ENCODE results near the gene ZNF79.
A peak's percentile ranks its signal among the peaks of the same experiment; 100 is the strongest.

The ZNF79 gene

DNA sequence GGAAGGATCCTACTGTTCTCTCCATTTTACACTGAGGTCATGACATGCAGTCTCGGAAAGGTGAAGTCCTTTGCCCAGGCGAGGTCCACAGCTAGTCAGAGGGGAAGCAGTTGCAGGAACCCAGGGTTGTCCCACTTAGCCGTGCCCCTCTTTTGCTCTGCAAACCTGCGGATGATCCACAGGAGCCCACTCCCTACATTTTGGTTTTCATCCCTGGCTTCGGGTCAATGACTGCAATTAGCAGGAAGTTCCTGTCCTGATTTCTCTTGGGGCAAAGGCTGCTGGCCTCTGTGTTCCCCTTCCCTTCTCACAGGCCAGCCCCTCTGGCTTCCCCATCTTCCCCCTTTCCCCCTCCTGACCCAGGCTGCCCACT, 25.9 kb upstream of the ZNF79 start:
- no peak for DNase-seq (ENCODE audit: low read depth)

DNA sequence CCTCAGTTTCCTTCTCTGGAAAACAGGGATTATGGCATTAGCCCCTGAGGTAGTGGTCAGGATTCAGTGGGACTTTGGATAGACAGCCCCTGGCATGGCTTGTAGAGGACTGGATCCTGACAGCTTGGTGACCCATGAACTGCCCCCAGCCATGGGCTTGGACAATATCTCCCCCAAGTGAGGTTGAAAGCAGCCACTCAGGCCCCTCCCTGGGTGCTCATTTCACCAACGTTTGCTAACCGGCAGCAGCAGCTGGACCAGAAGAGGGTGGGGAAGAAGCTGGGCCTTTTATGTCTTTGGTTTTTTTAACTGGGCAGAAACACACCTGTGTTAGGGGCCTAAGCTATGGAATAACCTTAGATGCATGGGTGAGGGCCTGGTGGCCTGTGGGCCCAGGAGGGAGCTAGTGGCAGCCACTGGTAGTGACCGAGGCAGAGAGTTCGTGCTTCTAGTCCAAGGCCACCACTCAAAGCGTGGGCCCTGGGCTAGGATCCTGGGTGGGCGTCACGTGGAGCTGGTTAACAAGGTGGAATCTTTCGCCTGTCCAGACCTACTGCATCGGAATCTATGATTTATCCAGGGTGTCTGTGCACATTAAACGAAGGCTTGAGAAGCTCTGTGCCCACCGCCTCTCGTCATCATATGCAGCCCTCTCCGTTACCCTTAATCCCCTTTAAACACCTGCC, 25.3 kb upstream of the ZNF79 start:
- no peak for DNase-seq (ENCODE audit: low read depth)

DNA sequence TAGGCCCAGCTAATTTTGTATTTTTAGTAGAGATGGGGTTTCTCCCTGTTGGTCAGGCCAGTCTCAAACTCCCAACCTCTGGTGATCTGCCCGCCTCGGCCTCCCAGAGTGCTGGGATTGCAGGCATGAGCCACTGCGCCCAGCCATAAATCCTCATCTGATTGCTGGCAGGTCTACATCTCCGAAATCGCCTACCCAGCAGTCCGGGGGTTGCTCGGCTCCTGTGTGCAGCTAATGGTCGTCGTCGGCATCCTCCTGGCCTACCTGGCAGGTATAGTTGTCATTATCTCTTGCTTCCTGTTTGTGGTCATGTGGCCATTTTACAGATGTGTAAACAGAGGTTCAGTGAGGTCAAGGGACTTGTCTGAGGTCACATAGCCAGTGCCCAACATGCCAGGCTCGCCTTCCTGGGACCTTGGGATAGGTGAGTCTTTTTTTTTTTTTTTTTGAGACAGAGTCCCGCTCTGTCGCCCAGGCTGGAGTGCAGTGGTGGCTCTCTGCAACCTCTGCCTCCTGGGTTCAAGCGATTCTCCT, 24.4 kb upstream of the ZNF79 start:
- DNase-seq (ENCODE audit: low read depth), result no peak

DNA sequence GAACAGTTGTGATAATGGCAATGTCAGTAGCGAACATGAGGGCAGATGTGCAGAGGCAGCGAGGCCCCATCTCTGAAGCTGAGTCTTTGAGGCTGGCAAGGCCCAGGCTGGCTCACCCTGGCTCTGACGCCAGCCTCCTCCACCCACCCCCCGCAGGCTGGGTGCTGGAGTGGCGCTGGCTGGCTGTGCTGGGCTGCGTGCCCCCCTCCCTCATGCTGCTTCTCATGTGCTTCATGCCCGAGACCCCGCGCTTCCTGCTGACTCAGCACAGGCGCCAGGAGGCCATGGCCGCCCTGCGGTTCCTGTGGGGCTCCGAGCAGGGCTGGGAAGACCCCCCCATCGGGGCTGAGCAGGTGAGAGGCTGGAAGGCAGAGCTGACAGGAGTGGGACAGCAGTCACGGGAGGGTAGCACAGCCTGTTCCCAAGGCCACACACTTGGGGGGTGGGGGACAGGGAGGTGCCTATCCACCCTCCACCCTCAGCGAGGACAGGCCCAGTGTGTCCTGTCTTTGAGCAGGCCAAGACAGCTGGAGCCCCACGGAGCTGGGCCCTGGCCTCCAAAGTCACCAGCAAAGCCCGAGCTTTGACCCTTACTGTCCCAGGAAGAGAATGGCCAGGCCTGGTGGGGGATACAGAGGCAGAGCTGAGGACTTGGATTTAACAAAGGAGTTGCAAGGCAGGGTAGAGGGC, 21.6 kb upstream of the ZNF79 start:
- no peak for DNase-seq (ENCODE audit: low read depth)

DNA sequence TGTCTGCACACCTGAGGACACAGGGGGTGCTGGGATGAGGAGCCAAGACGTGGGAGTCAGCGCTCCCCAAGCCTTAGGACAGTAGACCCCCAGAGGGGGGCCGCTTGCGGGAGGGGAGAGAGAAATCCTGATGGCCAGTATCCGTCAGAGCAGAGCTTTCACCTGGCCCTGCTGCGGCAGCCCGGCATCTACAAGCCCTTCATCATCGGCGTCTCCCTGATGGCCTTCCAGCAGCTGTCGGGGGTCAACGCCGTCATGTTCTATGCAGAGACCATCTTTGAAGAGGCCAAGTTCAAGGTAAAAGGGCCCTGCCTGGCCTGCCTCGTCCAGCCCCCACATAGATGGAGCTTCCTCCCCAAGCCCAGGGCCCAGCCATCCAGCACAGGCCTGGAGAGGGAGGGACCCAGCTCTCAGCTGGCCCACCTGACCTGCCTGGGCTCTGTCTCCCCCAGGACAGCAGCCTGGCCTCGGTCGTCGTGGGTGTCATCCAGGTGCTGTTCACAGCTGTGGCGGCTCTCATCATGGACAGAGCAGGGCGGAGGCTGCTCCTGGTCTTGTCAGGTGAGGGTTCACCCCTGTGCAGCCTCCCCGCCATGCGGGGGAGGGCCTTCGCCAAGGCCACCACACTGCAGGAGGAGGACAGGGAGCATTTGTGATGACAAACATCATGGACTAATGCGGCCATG, 20.5 kb upstream of the ZNF79 start:
- DNase-seq (ENCODE audit: low read depth), result no peak

DNA sequence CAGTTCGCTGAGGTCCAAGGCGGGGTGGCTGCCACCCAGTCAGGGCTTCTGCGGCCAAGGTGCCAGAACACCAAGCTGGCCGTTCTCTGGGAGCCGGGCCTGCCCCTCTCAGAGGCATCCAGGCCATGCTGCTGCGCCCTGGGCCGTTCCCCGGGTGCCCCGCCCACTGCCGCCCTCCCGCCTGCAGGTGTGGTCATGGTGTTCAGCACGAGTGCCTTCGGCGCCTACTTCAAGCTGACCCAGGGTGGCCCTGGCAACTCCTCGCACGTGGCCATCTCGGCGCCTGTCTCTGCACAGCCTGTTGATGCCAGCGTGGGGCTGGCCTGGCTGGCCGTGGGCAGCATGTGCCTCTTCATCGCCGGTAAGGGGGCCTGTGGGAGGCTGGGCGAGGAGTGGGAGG, 19.6 kb upstream of the ZNF79 start:
- DNase-seq (ENCODE audit: low read depth), result no peak

DNA sequence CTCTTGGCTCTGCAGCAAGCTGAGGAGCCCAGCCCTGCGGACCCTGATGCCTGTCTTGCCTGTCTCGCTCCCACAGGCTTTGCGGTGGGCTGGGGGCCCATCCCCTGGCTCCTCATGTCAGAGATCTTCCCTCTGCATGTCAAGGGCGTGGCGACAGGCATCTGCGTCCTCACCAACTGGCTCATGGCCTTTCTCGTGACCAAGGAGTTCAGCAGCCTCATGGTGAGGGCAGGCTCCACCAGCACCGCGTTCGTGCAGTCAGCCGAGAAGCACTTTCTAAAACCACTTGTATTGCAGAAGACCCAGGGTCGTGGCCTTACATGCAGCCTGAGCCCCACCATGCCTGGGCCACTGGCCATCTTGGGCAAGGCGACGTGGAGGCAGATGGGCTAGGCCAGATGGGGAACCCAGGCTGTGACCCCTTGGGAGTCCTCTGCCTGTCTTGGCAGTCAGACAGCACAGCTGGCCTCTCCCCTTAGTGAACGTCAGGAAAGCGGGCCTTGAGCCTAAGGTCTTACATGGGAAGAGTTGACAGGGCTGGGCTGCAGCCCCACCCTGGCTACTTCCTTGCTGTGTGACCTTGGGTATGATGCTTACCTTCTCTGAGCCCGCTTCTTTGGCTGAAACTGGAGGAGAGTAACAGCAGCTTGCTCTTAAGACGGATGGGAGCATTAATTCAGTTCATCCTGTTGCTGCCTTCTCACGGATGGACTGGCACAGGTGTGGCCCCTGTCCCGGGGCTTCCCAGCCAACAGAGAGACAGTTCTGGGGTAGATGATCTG, 18.6 kb upstream of the ZNF79 start:
- DNase-seq (ENCODE audit: low read depth), result no peak

DNA sequence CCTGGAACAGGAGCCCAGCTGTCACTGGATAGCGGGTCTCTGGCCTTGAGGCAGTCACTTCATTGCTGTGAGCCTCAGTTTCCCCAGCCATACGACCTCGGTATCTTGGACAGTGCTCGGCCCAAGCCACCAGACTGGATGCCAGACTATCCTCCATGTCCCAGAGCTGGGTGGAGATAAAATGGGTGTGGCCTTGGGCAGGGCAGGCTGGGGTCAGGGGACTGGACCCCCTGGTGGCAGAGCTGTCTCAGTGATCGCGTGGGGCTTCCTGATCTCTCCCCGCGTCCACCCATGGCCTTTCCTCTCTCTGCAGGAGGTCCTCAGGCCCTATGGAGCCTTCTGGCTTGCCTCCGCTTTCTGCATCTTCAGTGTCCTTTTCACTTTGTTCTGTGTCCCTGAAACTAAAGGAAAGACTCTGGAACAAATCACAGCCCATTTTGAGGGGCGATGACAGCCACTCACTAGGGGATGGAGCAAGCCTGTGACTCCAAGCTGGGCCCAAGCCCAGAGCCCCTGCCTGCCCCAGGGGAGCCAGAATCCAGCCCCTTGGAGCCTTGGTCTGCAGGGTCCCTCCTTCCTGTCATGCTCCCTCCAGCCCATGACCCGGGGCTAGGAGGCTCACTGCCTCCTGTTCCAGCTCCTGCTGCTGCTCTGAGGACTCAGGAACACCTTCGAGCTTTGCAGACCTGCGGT, 17.2 kb upstream of the ZNF79 start:
- no peak for DNase-seq (ENCODE audit: low read depth)

DNA sequence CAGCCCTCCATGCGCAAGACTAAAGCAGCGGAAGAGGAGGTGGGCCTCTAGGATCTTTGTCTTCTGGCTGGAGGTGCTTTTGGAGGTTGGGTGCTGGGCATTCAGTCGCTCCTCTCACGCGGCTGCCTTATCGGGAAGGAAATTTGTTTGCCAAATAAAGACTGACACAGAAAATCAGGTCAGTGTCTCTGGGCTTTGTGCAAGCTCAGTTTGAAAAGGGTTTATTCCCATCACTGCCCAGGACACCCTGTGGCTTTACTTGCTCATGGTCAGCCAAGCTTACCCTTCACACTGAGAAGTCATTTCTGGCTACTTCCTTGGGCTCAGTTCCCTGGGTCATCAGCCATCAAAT, 16.7 kb upstream of the ZNF79 start:
- DNase-seq (ENCODE audit: low read depth), result no peak

DNA sequence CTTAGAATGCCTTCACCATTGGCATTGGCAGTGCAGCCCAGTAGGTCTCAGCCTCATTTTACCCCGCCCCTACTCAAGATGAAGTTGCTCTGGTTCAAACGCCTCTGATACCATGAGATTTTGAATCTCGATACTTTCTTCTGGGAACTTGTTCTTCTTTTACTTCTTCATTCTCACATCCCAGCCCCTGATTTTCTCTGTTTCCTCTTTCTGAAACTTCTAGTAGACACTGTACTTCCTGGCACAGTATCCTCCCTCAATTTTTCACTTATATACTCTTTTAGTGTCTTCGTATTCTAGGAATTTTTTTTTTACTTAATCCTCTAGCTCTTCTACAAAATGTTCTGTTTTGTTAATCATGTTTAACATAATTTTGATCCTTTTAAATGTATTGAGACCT, 13.1 kb upstream of the ZNF79 start:
- no peak for DNase-seq (ENCODE audit: low read depth)

DNA sequence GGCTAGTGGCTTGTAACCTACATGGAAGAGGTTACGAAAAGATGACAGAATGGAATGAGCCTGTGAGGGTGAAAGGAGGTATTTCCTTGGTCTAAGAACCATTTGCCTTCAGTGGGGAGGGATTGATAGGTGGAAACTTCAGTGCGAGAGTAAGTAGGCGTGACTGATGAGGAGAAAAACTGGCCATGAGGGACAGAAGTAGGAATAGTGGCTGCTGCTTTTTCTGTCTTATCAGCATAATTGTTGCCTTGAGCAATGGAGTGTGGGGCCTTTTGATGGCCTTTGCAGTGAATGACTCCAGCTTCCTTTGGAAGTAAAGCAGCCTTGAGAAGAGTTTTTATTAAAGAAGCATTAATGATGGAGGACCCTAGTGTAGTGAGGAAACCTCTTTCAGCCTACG, 9.0 kb upstream of the ZNF79 start:
- no peak for DNase-seq (ENCODE audit: low read depth)

DNA sequence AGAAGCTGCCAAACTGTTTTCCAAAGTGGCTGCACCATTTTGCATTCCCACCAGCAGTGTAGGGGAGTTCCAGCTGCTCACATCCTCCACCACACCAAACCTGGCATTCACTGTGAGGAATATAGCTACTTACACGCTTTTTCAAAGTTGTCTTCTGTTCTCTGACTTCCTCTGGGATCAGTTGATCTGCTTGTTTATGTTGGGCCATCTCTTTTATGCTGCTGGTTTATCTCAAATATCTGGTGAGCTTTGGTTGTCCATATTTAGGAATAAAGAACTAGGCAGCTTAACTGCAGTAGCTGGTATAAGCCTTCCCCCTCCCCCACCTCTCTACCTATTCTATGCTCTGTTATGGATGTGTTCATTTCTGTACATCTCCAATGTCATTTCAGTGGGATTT, 8.5 kb upstream of the ZNF79 start:
- DNase-seq (ENCODE audit: low read depth), result no peak

DNA sequence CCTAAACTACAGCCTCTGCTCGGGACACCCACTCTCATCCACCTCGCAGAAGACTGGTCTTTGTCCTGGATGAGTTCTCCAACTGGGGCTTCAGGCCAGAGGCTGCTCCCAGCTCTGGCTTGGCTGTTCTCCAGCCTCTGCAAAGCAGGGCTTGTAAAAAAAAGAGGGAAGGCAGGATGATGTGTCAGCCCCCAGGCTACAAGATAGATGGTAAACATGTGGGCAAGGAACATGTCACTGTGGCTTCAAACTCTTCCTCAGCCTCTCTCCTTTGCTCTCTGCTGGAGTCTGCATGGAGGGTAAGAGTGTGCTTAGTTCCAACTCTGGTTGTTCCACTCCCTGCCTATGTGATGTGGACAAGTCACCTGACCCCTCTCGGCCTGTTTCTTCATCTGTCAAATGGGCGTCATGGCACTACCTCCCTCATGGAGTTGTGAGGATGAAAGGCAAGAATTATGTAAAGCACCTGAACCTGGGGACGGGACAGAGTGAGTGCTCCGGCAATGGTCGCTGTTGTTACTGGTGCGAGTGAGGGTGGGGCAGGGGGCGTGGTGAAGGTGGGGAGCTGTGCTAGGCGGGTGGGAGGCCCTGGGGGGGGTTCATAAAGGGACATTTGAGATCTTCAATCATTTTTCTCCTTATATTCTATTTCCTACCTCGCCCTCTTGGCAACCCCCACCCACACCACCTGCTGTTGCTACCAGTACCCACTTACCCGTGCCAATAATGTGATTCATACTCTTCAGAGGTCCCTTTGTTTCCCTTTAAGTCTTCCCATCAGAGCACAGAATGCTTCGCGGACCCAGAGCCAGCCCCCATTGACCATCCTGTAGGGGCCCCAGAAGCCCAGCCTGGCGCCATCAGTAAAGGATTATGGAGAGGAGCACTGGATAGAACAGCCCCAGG, 6.8 kb upstream of the ZNF79 start:
- no peak for DNase-seq (ENCODE audit: low read depth)

DNA sequence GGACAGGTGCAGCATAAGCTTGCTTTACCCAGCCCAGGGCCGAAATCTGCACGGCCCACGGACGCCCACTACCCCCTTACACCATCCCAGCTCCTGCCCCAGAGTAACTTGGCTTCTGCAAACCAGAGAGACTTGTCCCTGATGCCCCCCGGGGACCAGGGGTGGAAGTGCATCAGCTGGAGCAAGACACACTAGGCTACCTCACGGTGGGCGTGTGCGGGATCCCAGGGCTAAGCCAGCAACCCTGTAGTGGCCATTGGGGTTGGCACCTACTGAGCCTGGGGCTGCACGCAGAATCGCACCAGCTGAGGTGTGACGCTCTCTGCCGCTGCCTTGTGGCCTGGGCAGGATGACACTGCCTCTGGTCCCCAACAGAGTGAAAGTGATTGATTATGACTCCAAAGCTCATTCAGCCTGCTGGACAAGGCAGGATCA, 6.1 kb upstream of the ZNF79 start:
- peak; percentile 36 for DNase-seq (ENCODE audit: low read depth)

DNA sequence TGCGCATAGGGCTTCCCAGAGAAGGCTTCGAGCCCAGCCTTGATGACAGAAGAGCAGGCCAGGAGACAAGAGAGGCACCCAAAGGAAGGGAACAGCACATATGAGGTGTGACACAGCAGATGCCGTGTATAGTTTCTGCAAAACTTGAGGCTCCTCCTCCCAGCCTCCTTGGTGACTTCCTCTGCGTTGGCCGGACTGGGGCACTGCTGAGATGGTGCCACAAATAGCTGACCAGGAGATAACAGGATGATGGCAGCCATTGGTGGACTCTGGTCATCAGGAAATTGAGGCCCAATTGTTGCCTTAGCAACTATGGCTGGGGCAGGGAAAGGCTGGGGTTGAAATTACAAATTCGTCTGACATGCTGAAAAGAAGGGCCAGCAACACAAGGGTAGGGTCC, 4.8 kb upstream of the ZNF79 start:
- DNase-seq (ENCODE audit: low read depth), result no peak

DNA sequence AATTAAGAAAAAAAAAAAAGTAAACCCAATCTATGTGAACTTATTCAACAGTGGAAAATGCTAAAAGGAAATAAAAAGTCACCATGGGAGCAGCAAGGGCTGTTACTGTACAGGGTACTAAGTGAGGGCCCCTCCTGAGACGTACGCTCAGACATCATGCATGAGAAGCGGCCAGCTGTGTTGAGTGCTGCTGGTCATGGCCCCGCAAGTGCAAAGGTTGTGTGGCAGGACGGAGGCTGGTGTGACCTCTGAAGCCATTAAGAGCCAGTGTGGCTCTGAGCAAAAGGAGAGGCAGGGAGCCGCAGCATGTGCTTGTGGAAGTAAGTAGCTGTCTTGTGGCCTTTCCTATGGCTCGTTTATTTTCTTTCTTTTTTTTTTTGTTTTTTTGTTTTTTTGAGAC, 3.1 kb upstream of the ZNF79 start:
- no peak for DNase-seq (ENCODE audit: low read depth)

DNA sequence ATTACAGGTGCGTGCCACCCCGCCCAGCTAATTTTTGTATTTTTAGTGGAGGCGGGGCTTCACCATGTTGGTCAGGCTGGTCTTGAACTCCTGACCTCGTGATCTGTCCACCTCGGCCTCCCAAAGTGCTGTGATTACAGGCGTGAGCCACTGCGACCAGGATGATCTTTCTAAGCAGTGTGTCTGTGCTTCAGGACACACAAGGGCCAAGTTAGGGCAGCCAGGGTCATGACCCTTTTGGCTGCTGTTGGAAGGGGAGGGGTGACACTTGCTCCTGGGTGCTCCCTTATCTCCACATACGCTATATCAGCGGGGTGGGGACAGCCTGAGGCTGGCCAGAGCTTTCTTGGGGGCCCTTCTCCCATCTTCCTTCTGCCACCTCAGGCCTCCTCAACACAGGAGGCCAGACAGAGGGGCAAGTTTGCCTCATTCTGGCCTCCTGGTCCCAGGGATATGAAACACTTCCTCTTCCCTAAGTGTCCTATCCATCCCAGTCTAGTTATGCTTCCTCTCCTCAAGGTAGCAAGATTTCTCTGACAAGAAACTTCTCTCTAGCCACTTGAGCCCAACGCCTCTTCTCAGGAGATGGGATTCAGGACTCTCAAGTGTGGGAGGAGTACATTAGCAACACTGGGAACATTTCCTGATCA, 1.9 kb upstream of the ZNF79 start:
- no peak for DNase-seq (ENCODE audit: low read depth)

DNA sequence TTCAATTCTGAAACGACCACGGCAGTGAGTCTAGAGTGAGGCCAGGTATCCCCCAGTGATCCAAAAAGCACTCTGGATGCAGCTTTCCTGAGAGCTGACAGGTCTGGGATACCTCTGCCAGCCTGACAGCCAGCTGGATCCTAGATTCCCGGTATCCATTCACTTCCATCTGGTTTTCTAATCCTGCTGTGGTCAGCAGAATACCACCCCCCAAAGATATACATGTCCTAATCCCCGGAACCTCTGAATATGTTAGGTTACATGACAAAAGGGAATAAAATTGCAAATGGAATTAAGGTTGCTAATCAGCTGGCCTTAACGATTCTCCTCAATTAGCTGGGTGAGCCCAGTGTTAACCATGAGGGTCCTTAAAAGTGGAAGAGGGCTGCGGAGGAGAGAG, 1.4 kb upstream of the ZNF79 start:
- DNase-seq (ENCODE audit: low read depth), result no peak

DNA sequence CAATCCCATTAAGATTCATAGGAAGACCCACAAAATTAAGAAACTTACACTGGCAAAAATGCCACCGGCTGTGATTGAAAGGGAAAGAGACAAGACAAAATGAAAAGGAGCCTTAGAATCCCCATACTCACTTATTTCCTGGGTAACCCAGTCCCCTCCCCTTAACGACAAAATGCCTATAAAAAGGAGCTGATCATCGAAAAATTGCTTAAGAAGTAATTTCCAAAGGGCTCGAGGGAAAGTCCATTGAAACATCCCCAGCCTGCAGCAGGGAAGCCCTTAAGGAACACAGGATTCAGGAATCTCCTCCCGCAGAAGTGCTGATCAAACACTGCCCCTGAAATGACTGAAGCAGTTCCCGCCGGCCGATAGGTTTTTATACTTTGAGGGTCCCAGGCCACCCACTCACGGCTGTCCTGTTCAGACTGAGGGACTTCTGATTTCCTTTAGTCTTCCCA, 677 bp upstream of the ZNF79 start:
- DNase-seq (ENCODE audit: low read depth), result no peak

DNA sequence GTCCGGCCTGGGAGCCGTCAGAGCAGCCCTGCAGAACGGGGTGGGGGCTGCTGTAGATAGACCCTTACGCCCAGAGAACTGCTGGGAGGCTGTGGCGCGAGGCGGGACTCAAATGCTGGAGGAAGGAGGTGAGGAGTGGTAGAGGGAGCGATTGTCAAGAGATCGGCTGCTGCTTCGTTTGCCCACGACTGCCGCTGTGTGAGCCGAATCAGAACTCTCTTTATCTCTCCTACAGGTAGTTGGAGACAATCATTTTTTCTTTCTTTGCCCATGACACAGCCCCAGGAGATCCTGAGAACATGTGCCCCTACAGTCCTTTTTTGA, 456 bp downstream of the ZNF79 start:
- DNase-seq (ENCODE audit: low read depth), result no peak

Measured in stimulated activated CD8-positive, alpha-beta memory T cell treated with anti-CD3 and anti-CD28 coated beads, Interleukin-4, amount 100 ng/mL, for 24 hours (primary cell).